Calu3 (cell line): ENCODE data around the gene BID. TPM values are rescaled to one million over a fixed set of nuclear protein-coding genes. Genes with fewer than 3 reads are reported as not detected.

ENCODE experiments used
- BruUV-seq: library from RNA; stranded (reverse); fragments of 400-500 nt; replicated peaks from 2 replicates; lab custom pipeline; 2021; lab: Mats Ljungman, UMichigan
- CTCF ChIA-PET: fragments of 300-600 bp; sonication (Branson Sonifier 250); formaldehyde crosslinking; loops from one replicate; lab custom pipeline; 2022; ENCODE audit warnings: antibody characterized with exemption; lab: Charles Lee
- DNase-seq: peaks from one replicate; pipeline ENCODE4 v3.0.0; 2022
- H3K27ac Mint-ChIP-seq: one replicate; pipeline ENCODE4 v1.8.0; 2022; ENCODE audit warnings: mixed read lengths; ENCODE audit not compliant: unreplicated experiment
- H3K27me3 Mint-ChIP-seq: one replicate; pipeline ENCODE4 v1.8.0; 2022; ENCODE audit warnings: mixed read lengths; ENCODE audit not compliant: unreplicated experiment
- H3K36me3 Mint-ChIP-seq: one replicate; pipeline ENCODE4 v1.8.0; 2022; ENCODE audit warnings: mild to moderate bottlenecking, moderate library complexity, mixed read lengths; ENCODE audit not compliant: insufficient read depth, unreplicated experiment
- H3K4me1 Mint-ChIP-seq: one replicate; pipeline ENCODE4 v1.8.0; 2022; ENCODE audit warnings: mild to moderate bottlenecking, low read depth, mixed read lengths; ENCODE audit not compliant: unreplicated experiment
- H3K4me3 Mint-ChIP-seq: one replicate; pipeline ENCODE4 v1.8.0; 2022; ENCODE audit warnings: mild to moderate bottlenecking, low read depth, moderate library complexity, mixed read lengths; ENCODE audit not compliant: unreplicated experiment
- H3K9me3 Mint-ChIP-seq: one replicate; pipeline ENCODE4 v1.8.0; 2022; ENCODE audit warnings: low read depth, mixed read lengths; ENCODE audit not compliant: unreplicated experiment
- intact Hi-C: fragments of 100-400 bp; cut with micrococcal nuclease; formaldehyde crosslinking; loops from one replicate; pipeline ENCODE4 v1.10.0; 2022; ENCODE audit not compliant: unreplicated experiment
- total RNA-seq: library from RNA; stranded (reverse); gene quantifications from 2 replicates; pipeline ENCODE4 v1.2.3, GENCODE V29; 2022
- TF ChIP-seq, protein P1 (sequence below): fragments of 200-600 bp; IDR thresholded peaks from one replicate; pipeline ENCODE4 v1.8.0; 2022; ENCODE audit warnings: antibody characterized with exemption; ENCODE audit not compliant: unreplicated experiment

The BID gene
- total RNA-seq, 1 experiment from 2014 or later: 99.3 TPM

DNA sequence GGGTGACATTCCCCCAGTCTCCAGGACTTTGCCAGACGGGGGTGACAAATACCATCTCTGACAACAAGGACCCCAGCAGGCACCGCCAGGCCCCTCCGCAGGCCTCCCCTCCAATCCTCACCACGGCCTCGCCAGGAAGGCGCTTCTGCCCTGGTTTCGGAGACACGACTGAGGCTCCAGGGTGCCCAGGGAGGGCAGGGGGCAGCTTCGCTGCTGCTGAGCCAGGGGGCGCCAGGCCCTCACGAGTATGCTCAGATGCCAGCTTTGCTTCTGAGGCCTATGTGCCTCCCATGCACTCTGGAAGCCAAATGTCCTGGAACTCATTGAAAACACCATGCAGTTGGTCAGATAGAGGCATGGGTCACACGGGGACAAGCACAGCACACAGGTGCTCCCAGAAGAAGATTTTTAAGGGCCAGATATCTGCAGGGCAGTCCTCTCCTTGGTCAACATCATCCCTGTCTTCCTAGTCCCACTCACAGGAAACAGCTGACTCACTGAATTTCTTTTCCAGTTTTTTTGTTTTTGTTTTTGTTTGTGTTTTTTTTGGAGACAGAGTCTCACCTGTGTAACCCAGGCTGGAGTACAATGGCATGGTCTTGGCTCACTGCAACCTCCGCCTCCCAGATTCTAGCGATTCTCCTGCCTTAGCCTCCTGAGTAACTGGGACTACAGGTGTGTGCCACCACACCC, 19.9 kb downstream of the BID start:
- peaks cover 6% of the 10 kb centered on the region for H3K36me3 Mint-ChIP-seq
- H3K4me3 Mint-ChIP-seq: no peak overlapping the region
- peaks cover 6% of the 10 kb centered on the region for H3K4me1 Mint-ChIP-seq
- H3K27me3 Mint-ChIP-seq: no peaks in the 10 kb centered on the region
- BruUV-seq: no TSS peak
- CTCF ChIA-PET: interaction anchor here (1.3 kb wide), 1 partner anchor 31 kb away, joined by 16 read pairs; no protein-coding TSS in a partner anchor
- H3K9me3 Mint-ChIP-seq: no peaks in the 10 kb centered on the region
- DNase-seq: peak; percentile 25
- TF ChIP-seq, protein P1, sequence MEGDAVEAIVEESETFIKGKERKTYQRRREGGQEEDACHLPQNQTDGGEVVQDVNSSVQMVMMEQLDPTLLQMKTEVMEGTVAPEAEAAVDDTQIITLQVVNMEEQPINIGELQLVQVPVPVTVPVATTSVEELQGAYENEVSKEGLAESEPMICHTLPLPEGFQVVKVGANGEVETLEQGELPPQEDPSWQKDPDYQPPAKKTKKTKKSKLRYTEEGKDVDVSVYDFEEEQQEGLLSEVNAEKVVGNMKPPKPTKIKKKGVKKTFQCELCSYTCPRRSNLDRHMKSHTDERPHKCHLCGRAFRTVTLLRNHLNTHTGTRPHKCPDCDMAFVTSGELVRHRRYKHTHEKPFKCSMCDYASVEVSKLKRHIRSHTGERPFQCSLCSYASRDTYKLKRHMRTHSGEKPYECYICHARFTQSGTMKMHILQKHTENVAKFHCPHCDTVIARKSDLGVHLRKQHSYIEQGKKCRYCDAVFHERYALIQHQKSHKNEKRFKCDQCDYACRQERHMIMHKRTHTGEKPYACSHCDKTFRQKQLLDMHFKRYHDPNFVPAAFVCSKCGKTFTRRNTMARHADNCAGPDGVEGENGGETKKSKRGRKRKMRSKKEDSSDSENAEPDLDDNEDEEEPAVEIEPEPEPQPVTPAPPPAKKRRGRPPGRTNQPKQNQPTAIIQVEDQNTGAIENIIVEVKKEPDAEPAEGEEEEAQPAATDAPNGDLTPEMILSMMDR: peak; percentile 36
- H3K27ac Mint-ChIP-seq: no peak overlapping the region
- intact Hi-C loops: no loop called here

DNA sequence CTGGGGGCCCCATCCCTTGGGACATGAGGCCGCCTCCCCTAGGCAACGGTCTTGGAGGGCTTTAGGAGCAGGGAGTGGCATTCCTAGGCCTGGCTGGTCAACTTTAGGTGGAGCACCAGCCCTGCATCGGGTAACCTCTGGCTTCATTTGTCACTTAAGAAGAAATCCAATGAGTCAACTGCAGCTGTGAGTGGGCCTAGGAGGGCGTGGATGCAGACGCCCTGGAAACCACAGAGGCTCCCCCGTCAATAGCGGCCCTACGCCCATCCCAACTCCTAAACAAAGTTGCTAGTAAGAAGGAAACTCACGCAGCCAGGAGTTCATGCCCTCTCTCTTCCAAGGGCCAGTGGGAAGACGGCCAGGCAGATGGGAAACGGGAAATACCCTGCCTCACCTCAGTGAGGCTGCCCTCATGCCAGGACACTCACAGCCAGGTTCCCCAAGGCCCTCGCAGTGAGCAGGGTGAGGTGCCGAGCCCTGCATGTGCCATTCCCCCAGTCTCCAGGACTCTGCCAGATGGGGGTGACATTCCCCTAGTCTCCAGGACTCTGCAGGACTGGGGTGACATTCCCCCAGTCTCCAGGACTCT, 20.8 kb downstream of the BID start:
- Mint-ChIP-seq H3K27ac (no peak overlapping the region), H3K4me3 (no peak overlapping the region), H3K9me3 (no peaks in the 10 kb centered on the region), H3K36me3 (peaks cover 6% of the 10 kb centered on the region), H3K27me3 (no peaks in the 10 kb centered on the region), H3K4me1 (peaks cover 8% of the 10 kb centered on the region)
- peak; percentile 14 for DNase-seq
- TF ChIP-seq, protein P1: no peak
- CTCF ChIA-PET: interaction anchor here (1.3 kb wide), 1 partner anchor 32 kb away, joined by 16 read pairs; no protein-coding TSS in a partner anchor
- no TSS peak for BruUV-seq
- intact Hi-C loops: no loop called here

DNA sequence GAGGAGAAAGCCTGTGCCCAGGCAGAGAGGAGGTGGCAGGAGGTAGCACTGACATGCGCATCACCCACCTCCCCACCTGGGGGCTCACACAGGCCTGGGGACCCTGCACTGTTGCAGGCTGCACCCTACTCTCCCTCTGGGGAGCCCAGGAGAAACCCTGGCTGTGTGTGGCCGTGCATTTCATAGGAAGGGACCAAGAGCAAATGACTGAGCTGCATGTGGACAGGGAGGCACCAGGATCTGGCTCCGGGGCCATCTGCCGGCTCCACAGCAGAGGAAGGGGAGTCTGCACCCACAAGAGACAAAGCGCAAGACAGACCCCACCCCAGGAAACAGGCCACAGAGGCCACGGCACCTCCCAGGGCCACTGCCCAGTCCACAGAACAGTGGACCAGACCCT, 22.7 kb downstream of the BID start:
- H3K9me3 Mint-ChIP-seq: no peaks in the 10 kb centered on the region
- H3K27me3 Mint-ChIP-seq: no peaks in the 10 kb centered on the region
- intact Hi-C loops: no loop called here
- no peak for DNase-seq
- no peak overlapping the region for H3K4me3 Mint-ChIP-seq
- TF ChIP-seq, protein P1: no peak
- no peak overlapping the region for H3K27ac Mint-ChIP-seq
- H3K36me3 Mint-ChIP-seq: peaks cover 5% of the 10 kb centered on the region
- CTCF ChIA-PET: interaction anchor here (0.5 kb wide), 1 partner anchor 54 kb away, joined by 3 read pairs; no protein-coding TSS in a partner anchor
- no TSS peak for BruUV-seq
- peaks cover 9% of the 10 kb centered on the region for H3K4me1 Mint-ChIP-seq

DNA sequence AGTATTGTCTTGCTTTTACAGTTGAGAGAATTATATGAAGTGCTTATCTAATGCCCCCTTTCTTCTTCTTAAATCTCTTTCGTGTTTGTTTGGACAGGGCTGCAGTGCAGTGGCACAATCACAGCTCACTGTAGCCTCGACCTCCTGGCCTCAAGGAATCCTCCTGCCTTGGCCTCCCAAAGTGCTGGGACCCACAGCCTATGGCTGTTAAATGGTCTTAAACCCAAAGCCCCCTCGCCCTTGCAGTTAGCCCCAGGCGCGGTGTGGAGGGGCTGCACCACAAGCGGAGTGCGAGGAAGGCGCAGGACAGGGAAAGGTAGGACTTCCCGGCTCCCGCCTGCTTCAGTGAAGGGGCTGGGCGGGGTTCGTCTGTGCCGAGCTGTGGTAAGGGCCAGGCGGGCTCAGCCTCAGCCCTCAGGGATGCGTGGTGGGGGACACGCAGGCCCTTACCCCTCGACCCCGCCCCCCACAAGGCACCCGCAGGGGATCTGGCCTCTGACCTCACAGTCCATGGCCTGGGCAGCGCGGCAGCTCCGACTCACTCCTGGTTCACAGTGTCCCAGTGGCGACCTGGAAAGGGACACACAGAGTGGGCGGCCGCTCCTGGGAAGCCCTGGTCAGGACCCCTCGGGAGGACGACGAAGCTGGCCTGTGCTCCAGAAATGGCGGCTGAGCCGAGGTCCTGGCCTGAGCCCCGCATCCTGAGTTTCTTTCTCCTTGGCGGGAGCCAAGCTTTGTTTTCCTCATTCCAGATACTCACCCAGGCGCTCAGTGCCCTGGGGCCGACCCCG, 24.5 kb downstream of the BID start:
- H3K9me3 Mint-ChIP-seq: no peaks in the 10 kb centered on the region
- H3K27ac Mint-ChIP-seq: no peak overlapping the region
- CTCF ChIA-PET: no interaction called here
- peaks cover 14% of the 10 kb centered on the region for H3K4me1 Mint-ChIP-seq
- H3K4me3 Mint-ChIP-seq: no peak overlapping the region
- BruUV-seq: no TSS peak
- intact Hi-C loops: no loop called here
- H3K36me3 Mint-ChIP-seq: peaks cover 5% of the 10 kb centered on the region
- TF ChIP-seq, protein P1: no peak
- H3K27me3 Mint-ChIP-seq: no peaks in the 10 kb centered on the region
- DNase-seq: no peak
